Left ventricle myocardium superior (tissue), 1 donor: ENCODE data around the gene PLXNB3. TPM values are rescaled to one million over a fixed set of nuclear protein-coding genes. Genes with fewer than 3 reads are reported as not detected.
"Not testable (repeated sequence)": the region's sequence is repeated elsewhere in the genome, so short reads cannot be mapped to it uniquely, and the experiment has no call there.

ENCODE experiments used
- ATAC-seq: fragments of 200-7000 bp; cut with Tn5 transposase; one replicate; pipeline ENCODE4 v1.9.1; 2020; ENCODE audit warnings: mild to moderate bottlenecking, moderate library complexity
- DNase-seq: peaks from one replicate; pipeline ENCODE4 v3.0.0-alpha.2; 2020
- intact Hi-C: fragments of 100-400 bp; cut with micrococcal nuclease; formaldehyde crosslinking; loops from one replicate; pipeline ENCODE4 v1.11.0; 2022
- long read RNA-seq: library from polyadenylated mRNA; unstranded; transcript quantifications from one replicate; pipeline ENCODE4 v2.0.0, GENCODE V29; 2021
- total RNA-seq: library from RNA; stranded (reverse); fragmentation: NEBNext Ultra II Directional; extraction: Animal tissue kit (Norgen Biotek cat#: 25700); gene quantifications from one replicate; pipeline ENCODE4 v1.2.1, GENCODE V29; 2021
- donor health status: DM: no; HTN: yes; CAD: no; lungs with severe emphysema.

The PLXNB3 gene
- 2.4 TPM for total RNA-seq
- long read RNA-seq, partial matches to known transcripts, result 1 of 2 reads
- long read RNA-seq, other reads (novel, unspliced or antisense), result 1 of 2 reads

- ATAC-seq (peak; percentile 90), DNase-seq (peak; percentile 85)
- intact Hi-C loops, result loop anchor here (10.0 kb wide), 1 partner anchor 191 kb away; no protein-coding TSS in a partner anchor
These were observed at the start of gene PLXNB3 for GRCh38 chrX:153763989-153764755. PLXNB3 (plus strand) TSS chrX:153764249; CDS start chrX:153765536, 1,287 bp downstream.

- ATAC-seq (no peak), DNase-seq (no peak)
- intact Hi-C loops, result no loop called here
These were observed 49.8 kb upstream of the PLXNB3 start for GRCh38 chrX:153714256-153714655.

GRCh38 chrX:153717445-153717844 lies 46.6 kb upstream of the PLXNB3 start:
- intact Hi-C loops, result no loop called here
- no peak for ATAC-seq
- no peak for DNase-seq

GRCh38 chrX:153719238-153719637 lies 44.8 kb upstream of the PLXNB3 start:
- ATAC-seq, result no peak
- DNase-seq, result no peak
- intact Hi-C loops, result no loop called here

DNA sequence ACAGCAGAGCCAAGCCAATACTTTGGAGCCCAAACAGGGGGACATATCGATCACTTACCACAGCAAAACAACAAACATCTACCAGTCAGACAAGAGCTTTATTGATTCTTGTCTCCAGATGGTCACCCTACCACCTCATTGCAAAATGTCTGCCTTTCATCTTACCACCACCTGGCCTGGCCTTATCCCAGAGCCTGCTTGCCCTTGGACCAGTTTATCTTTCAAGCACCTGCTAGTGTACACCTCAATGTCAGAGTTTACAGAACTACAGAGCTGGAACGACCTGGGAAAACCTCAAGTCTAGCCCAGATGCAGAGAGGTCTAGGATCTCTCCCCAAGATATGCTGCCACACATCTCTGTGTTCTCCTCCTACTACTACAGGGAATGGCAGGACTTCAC lies 44.3 kb upstream of the PLXNB3 start:
- no peak for DNase-seq
- intact Hi-C loops, result no loop called here
- no peak for ATAC-seq

GRCh38 chrX:153722704-153723350 lies 41.2 kb upstream of the PLXNB3 start:
- no peak for DNase-seq
- intact Hi-C loops, result no loop called here
- no peak for ATAC-seq

DNA sequence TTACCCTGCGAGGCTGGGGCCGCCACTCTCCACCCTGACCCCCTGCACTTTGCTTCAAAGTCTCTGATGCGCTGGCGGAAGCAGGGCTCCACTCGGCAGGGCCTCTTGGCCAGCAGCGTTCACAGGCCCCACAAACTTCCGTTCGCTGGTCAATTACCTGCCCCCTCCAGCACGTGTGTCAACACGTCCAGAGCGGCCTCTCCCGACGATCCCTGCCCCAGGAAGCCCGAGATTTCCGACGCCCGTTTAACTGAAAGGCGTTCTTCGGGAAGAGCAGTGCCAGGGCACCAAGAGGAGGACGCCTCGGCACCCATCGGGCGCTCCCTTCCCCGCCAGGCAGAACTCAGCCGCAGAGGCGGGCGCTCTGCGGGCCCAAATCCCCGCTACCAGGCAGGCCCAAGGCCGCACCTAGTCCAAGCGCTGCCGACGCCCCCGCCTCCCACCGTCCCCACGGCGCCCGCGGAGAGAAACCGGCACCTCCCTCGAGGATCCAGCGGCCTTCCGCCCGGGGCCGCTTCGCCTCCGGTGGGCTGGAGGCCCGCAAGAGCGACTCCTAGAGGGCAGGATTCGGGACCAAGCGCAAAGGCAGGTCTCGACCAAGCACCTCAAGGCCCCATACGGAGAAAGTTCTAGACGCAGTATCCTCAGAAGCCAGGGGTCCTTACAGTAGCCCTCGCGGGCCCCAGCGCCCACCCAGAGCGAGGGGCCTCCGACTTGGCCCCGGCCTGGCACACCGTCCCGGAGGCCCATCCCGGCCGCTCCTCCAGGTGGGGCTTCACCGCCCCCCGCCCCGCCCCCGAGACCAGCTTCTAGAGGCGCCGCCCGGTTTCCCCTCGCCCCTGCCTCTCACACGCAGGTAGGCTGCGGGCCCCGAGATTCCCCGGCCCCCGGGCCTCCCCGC lies 40.4 kb upstream of the PLXNB3 start:
- intact Hi-C loops, result no loop called here
- DNase-seq, result peak; percentile 49
- ATAC-seq, result peak; percentile 1

DNA sequence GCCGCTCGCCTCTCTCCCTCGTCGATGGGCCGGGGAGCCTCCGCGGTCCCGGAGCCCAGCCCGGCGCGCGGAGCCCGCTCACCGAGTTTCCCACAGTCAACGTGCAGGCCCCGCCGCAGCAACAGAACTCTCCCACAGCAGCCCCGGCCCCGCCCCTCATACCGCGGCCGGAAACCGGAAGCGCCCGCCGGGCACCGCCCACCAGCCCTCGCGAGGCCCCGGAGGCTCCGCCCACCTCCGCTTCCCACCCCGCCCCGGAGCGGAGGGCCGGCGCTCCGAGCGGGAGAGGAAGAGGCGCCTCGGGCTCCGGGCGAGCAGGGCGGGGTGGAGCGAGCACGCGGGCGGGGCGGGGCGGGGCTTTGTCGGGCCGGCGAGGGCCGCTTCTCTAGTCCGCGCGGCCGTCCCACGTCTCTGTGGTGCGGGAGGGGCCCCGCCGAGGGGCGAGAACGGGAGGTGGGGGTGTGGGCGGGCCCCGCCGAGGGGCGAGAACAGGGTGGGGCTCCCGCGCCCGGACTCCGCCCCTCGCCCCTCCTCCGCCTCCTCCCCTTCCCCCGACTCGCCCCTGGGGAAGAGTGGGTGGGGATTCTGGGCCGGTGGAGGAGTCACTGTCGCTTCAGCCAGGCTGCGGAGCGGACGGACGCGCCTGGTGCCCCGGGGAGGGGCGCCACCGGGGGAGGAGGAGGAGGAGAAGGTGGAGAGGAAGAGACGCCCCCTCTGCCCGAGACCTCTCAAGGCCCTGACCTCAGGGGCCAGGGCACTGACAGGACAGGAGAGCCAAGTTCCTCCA lies 39.6 kb upstream of the PLXNB3 start, which contains the start of the genes ABCD1 and BCAP31:
ABCD1 (plus strand) TSS at position 605 of the 787 bp plus-strand sequence. CDS start 411 bp downstream, outside the sequence.
BCAP31 (minus strand) TSS at position 136 of the 787 bp plus-strand sequence. CDS start 1,143 bp downstream, outside the sequence.
- intact Hi-C loops, result no loop called here
- peak; percentile 93 for DNase-seq
- ATAC-seq, result peak; percentile 86

DNA sequence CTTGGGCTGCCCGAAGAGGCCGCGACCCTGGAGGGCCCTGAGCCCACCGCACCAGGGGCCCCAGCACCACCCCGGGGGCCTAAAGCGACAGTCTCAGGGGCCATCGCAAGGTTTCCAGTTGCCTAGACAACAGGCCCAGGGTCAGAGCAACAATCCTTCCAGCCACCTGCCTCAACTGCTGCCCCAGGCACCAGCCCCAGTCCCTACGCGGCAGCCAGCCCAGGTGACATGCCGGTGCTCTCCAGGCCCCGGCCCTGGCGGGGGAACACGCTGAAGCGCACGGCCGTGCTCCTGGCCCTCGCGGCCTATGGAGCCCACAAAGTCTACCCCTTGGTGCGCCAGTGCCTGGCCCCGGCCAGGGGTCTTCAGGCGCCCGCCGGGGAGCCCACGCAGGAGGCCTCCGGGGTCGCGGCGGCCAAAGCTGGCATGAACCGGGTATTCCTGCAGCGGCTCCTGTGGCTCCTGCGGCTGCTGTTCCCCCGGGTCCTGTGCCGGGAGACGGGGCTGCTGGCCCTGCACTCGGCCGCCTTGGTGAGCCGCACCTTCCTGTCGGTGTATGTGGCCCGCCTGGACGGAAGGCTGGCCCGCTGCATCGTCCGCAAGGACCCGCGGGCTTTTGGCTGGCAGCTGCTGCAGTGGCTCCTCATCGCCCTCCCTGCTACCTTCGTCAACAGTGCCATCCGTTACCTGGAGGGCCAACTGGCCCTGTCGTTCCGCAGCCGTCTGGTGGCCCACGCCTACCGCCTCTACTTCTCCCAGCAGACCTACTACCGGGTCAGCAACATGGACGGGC lies 38.8 kb upstream of the PLXNB3 start:
- ATAC-seq, result no peak
- no peak for DNase-seq
- intact Hi-C loops, result no loop called here

DNA sequence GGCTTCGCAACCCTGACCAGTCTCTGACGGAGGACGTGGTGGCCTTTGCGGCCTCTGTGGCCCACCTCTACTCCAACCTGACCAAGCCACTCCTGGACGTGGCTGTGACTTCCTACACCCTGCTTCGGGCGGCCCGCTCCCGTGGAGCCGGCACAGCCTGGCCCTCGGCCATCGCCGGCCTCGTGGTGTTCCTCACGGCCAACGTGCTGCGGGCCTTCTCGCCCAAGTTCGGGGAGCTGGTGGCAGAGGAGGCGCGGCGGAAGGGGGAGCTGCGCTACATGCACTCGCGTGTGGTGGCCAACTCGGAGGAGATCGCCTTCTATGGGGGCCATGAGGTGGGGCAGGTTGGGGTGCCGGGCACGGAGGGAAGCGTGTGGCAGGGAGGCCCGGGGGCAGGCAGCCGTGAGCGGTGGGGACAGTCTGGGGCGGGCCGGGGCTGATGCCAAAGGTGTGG lies 38.2 kb upstream of the PLXNB3 start:
- ATAC-seq, result no peak
- DNase-seq, result peak; percentile 46
- intact Hi-C loops, result no loop called here

DNA sequence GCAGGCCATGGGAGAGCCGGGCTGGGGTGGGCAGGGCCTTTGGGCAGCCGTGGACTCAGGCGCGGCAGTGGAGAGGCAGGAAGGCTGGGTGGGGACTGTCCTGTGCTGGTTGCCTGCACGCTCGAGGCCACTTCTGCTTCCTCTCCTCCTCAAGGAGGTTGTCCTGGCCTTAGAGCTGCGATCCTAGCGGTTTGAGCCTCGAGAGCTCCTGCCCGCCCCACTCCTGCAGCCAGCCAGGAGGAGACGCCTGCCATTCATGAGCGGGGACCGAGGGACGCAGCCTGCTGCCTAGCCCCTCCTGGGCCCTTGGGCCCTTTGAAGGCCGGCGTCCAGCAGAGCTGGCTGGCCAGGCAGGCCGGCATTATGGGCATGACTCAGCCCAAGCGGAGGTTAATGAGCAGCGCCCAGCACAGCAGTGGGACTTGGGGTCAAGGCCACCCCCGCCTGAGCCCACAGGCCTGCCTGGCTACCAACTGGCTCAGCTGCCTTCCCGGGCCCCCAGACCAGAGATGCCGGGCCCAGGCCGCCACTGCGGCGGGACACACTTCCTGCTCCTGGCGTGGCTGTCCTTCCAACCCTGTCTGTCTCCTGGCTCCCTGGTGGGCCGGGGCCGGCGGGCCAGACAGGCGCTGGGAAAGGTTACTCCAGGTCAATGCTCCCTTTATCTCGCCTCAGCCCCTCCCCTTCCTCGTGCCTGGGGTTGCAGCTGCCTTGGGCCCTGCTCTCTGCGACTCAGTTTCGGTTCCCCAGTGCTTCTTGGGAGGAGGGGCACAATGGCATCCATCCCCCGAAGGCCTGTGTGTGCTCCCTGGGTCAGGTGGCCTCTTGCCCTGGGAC lies 37.5 kb upstream of the PLXNB3 start:
- intact Hi-C loops, result no loop called here
- DNase-seq (peak; percentile 73), ATAC-seq (peak; percentile 35)

- ATAC-seq (peak; percentile 29), DNase-seq (peak; percentile 80)
- intact Hi-C loops, result no loop called here
These were observed 36.7 kb upstream of the PLXNB3 start for GRCh38 chrX:153727123-153727931.

DNA sequence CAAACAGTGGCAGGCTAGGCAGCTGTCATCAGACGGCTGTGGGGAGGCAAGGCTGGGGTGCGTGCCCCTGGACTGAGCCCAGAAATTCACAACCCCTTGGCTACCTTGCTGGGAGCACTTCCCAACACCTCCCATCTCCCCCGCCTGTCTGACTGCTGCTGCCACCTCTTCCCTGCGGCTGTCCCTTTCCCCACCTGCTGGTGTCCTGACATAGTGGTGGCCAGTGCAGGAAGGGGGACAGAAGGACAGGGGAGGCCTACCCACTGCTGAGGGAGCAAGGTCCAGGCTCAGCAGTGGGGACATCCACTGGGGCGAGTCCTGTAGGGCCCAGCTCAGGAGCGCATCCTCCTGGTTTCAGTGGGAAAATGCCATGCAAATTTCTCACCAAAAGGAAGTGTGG lies 36.0 kb upstream of the PLXNB3 start:
- intact Hi-C loops, result no loop called here
- DNase-seq (no peak), ATAC-seq (no peak)

- DNase-seq (no peak), ATAC-seq (no peak)
- intact Hi-C loops, result no loop called here
These were observed 35.0 kb upstream of the PLXNB3 start for GRCh38 chrX:153728951-153729631.

GRCh38 chrX:153730115-153730514 lies 33.9 kb upstream of the PLXNB3 start:
- DNase-seq, result not testable (repeated sequence)

More at GRCh38 chrX:153730115-153730514, 33.9 kb upstream of the PLXNB3 start:
- ATAC-seq, intact Hi-C loops: not testable (repeated sequence)
